ENCODE results near the gene ITGA4.
"Not testable (repeated sequence)": the region's sequence is repeated elsewhere in the genome, so short reads cannot be mapped to it uniquely, and the experiment has no call there.

ITGA4 gene

GRCh38 chr2:181457121-181457740, at the start of gene ITGA4:
Gene ITGA4, plus strand, starts transcription at chr2:181457386. Its CDS starts 269 bp downstream, at chr2:181457655.
- DNase-seq = no peak

DNA sequence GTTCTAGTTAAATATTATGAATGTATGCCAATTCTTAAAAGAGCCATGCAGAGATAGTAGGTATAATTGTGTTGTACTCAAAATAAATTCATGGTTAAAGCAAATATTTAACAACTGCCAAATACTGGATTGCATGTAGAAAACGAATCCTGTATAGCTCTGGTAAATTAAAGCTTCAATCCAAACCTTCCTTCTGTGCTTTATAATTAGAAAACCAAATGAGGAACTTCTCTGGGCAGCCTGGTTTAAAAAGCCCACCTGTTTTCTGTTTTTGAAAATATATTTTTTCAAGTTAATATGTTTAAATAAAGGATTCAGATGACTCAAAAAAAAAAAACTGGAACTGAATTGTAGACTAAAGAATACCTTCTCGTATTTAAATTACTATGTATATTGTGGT, 48.3 kb upstream of the ITGA4 start:
- DNase-seq = no peak

GRCh38 chr2:181411105-181411849, 45.9 kb upstream of the ITGA4 start:
- no peak for DNase-seq

GRCh38 chr2:181419129-181419855, 37.9 kb upstream of the ITGA4 start:
- no peak for DNase-seq

DNA sequence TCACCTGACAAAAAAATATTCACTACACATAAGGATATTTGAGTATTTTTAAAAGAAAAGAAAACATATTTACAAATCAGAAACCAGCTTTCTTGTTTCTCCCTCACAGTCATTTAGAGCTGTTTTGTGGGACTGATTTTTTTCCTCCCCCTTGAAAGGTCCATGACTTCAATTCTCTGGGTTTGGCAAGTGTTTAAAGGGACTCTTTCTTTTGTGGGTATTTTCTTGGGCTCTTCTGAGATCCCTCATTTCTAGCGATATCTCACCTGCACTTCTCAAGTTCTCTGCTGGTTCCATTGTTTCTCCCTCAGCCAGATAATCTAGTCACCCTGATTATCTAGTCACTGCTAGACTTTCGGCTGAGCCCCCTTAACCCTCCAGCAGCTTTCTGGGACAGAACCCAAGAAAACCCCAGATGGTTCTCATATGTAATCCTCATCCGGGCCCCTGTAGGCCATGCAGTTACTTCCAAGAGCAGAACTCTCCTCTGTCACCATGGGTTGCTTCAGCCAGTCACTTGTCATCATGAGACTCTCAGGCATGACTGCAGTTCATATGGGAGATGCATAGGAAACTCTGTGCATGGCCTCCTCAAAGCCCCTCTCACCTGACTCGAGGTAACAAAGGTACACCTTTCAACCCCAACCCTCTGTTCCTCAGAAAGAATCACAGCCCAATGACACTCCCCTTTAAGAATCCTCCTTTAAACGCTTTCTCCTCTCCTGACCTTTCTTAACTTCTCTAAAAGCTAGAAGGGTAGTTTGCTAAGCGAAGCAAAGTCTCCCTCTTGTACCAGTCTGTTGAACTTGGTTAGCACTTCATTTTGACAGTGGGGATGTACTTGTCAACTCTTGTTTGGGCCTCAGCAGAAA, 36.7 kb upstream of the ITGA4 start:
- DNase-seq = no peak

DNA sequence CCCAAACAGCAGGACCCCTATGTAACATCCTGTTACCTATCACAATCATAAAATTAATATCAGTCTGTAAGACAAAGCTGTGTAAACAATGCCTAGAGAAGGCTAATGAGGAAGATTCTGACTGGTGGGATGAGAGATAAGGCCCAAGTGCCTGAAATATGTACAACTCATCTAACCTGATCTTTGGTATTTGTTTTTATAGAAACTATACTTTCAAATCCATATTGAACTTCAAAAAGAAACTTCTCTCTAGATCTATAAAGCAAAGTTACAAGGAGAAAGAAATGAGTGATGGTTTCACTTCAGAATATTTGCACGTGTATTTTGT, 36.1 kb upstream of the ITGA4 start:
- DNase-seq = no peak

GRCh38 chr2:181421464-181421863, 35.7 kb upstream of the ITGA4 start:
- no peak for DNase-seq

DNA sequence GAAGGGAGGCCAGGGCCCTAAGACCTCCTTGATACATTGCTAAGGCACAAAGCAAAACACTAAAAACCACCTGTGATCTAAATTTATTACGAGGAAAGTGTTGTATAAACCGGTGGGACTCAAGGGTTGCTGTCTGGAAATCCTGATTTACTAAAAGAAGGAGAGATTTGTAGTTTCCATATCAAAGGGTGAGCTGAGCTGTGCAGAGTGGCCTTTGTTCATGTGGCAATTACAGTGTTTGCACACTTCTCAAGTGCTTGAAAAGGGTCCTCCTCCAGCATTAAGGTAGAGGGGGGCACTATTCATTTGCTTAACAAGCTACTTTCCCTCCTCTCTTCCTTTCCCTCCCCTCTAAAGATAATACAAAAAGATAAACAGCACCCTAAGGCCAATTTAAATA, 30.5 kb upstream of the ITGA4 start:
- DNase-seq = no peak

GRCh38 chr2:181430406-181431118, 26.6 kb upstream of the ITGA4 start:
- DNase-seq = no peak

GRCh38 chr2:181431674-181432073, 25.5 kb upstream of the ITGA4 start:
- no peak for DNase-seq

DNA sequence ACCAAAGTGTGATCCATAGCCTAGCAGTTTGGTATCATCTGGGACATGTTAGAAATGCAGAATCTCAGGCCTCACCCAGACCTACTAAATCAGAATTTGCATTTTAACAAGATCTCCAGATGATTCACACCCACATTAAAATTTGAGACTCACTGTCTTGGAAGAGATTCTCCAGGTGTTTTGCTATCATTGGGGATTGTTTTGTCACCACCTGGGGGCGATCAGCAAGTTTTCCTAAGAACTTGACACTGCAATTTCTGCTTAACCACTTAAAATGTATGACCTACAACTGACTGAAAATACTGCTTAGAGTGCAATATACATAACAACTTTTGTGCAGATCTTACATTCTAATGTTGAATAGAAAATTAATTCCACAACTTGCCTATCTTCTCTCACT, 18.9 kb upstream of the ITGA4 start:
- DNase-seq = no peak

GRCh38 chr2:181440344-181440743, 16.8 kb upstream of the ITGA4 start:
- DNase-seq = no peak

GRCh38 chr2:181440919-181441318, 16.3 kb upstream of the ITGA4 start:
- no peak for DNase-seq

GRCh38 chr2:181441670-181442069, 15.5 kb upstream of the ITGA4 start:
- DNase-seq = no peak

DNA sequence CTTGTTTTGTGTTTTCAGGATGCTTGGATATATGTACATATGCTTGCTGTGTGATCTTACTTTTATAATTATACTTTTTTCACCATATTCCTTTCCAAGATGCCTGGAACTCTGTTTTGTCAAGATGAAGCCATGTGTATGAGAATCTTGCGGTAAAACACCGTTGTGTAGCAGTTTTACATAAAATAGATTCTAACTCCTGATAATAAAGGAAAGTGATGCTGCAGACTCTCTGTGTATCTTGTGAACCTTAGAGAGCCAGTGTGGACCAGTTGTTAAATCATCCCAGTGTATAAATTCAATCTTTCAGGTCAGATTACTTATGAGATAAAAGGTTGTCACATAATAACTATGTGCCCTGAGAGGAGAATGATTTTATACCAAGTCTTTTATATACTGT, 12.5 kb upstream of the ITGA4 start:
- DNase-seq = no peak

- no peak for DNase-seq
Measured at GRCh38 chr2:181446985-181447384, 10.2 kb upstream of the ITGA4 start.

DNA sequence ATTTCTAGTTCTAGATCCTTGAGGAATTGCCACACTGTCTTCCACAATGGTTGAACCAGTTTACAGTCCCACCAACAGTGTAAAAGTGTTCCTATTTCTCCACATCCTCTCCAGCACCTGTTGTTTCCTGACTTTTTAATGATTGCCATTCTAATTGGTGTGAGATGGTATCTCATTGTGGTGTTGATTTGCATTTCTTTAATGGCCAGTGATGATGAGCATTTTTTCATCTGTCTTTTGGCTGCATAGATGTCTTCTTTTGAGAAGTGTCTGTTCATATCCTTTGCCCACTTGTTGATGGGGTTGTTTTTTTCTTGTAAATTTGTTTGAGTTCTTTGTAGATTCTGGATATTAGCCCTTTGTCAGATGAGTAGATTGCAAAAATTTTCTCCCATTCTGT, 7.9 kb upstream of the ITGA4 start:
- DNase-seq = not testable (repeated sequence)

DNA sequence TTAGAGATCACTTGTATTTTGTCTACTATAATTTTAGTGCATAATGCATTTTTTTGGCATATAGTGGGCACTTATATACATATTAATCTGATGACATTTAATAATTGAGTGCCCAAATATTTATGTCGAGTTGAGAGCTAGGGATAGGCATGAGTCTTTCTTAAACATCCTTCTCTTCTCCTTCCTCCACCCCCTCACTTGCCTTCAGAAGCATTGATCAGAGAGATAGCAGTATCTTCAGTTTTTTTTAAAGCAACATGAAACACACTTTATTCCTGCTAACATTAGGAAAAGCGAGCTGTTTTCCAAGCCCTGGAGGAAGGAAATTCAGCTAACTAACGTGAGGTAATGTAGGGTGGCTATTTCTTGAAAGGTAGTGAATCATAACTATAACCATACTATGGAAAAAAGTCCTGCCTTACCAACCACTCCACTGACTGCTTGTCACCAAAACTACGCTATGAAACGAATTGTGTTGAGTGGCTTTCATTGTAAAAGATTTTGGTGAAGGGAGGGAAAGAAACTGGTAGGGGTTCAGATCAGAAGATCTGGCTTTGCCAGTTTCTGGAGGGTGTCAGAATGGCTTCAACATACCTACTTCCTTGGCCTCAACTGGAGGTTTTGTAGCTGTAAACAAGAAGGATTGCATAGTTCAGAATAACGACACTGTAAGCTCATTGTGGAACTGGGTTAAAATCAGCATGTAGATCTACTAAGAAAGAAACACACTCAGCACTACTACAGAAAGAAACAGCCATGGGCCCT, 2.3 kb upstream of the ITGA4 start:
- no peak for DNase-seq

GRCh38 chr2:181456660-181457120, 496 bp upstream of the ITGA4 start:
- no peak for DNase-seq

- DNase-seq = no peak
Measured at GRCh38 chr2:181457741-181458425, 697 bp downstream of the ITGA4 start.

- no peak for DNase-seq
Measured at GRCh38 chr2:181458871-181459270, 1.7 kb downstream of the ITGA4 start.
